Stimulated activated CD8-positive, alpha-beta memory T cell treated with anti-CD3 and anti-CD28 coated beads, Interleukin-15, amount 100 ng/mL, for 1 hour (primary cell): ENCODE results near the gene SLC7A10.
"Not testable (repeated sequence)": the region's sequence is repeated elsewhere in the genome, so short reads cannot be mapped to it uniquely, and the experiment has no call there.

Experiments used
- DNase-seq: peaks from one replicate; pipeline ENCODE4 v3.0.0-alpha.2; 2020; ENCODE audit warnings: low read depth

SLC7A10 gene

GRCh38 chr19:33215438-33216197 lies 10.0 kb downstream of the SLC7A10 start:
- no peak for DNase-seq

- DNase-seq = no peak
These were observed 11.1 kb downstream of the SLC7A10 start for GRCh38 chr19:33214596-33214995.

GRCh38 chr19:33212436-33213172 lies 13.0 kb downstream of the SLC7A10 start:
- DNase-seq = no peak

- DNase-seq = no peak
These were observed 13.7 kb downstream of the SLC7A10 start for GRCh38 chr19:33211794-33212435.

GRCh38 chr19:33210266-33210940 lies 15.2 kb downstream of the SLC7A10 start:
- DNase-seq = no peak

- not testable (repeated sequence) for DNase-seq
These were observed 15.8 kb downstream of the SLC7A10 start for GRCh38 chr19:33209850-33210230.

- no peak for DNase-seq
These were observed 16.5 kb downstream of the SLC7A10 start for GRCh38 chr19:33208904-33209849.

- no peak for DNase-seq
These were observed 17.2 kb downstream of the SLC7A10 start for GRCh38 chr19:33208371-33208895.

- no peak for DNase-seq
These were observed 17.7 kb downstream of the SLC7A10 start for GRCh38 chr19:33207903-33208302.

- DNase-seq = no peak
These were observed 18.5 kb downstream of the SLC7A10 start for GRCh38 chr19:33207040-33207620.

GRCh38 chr19:33206261-33207039 lies 19.2 kb downstream of the SLC7A10 start:
- no peak for DNase-seq

GRCh38 chr19:33205531-33206260 lies 20.0 kb downstream of the SLC7A10 start:
- no peak for DNase-seq

GRCh38 chr19:33205110-33205509 lies 20.5 kb downstream of the SLC7A10 start:
- no peak for DNase-seq

GRCh38 chr19:33204136-33204973 lies 21.3 kb downstream of the SLC7A10 start:
- no peak for DNase-seq

GRCh38 chr19:33203529-33203928 lies 22.1 kb downstream of the SLC7A10 start:
- DNase-seq = no peak

- DNase-seq = no peak
These were observed 22.8 kb downstream of the SLC7A10 start for GRCh38 chr19:33202546-33203507.
